ENCODE data around the gene PUS3. TPM values are rescaled to one million over a fixed set of nuclear protein-coding genes. Genes with fewer than 3 reads are reported as not detected.
"Not testable (repeated sequence)": the region's sequence is repeated elsewhere in the genome, so short reads cannot be mapped to it uniquely, and the experiment has no call there.

PUS3 gene
- total RNA-seq, 4 donors from 2014 or later: 9.2 to 11.9 (median 10.7) TPM

DNA sequence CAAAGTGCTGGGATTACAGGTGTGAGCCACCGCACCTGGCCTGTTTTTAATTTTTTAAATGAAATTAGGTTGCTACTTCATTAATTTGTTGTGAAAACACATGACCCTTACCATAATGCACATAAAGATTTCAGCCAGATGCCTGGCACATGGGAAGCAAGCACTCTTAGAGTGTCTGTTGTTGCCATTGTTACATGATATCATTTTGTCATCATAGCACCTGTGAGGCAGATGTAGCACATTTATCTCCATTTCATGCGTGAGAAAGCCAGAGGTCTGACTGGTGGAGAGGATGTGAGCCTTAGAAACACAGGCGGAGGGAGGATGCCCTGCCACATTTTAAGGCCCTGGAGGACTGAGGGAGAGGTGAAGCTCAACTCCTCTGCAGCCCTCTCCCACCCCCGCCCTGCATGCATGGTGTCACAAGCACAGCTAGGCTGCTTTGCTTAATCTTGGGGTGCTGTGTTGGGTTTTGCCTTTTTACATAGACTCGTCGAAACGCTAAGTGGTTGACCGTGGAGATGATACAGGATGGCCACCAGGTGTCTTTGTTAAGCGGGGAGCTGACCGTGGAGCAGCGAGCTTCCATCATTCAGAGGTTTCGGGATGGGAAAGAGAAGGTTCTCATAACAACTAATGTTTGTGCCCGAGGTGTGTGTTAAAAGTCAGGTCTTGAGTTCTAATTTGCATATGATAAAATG, 15.3 kb upstream of the PUS3 start:
- no peak overlapping the region for H3K27ac ChIP-seq
- no peak overlapping the region for H3K4me3 ChIP-seq
- no peak for DNase-seq
- H3K9me3 ChIP-seq: no peaks in the 10 kb centered on the region
- TF ChIP-seq POLR2A (IDR thresholded peaks at IDR 0.05): no peak
- TF ChIP-seq, protein P1, sequence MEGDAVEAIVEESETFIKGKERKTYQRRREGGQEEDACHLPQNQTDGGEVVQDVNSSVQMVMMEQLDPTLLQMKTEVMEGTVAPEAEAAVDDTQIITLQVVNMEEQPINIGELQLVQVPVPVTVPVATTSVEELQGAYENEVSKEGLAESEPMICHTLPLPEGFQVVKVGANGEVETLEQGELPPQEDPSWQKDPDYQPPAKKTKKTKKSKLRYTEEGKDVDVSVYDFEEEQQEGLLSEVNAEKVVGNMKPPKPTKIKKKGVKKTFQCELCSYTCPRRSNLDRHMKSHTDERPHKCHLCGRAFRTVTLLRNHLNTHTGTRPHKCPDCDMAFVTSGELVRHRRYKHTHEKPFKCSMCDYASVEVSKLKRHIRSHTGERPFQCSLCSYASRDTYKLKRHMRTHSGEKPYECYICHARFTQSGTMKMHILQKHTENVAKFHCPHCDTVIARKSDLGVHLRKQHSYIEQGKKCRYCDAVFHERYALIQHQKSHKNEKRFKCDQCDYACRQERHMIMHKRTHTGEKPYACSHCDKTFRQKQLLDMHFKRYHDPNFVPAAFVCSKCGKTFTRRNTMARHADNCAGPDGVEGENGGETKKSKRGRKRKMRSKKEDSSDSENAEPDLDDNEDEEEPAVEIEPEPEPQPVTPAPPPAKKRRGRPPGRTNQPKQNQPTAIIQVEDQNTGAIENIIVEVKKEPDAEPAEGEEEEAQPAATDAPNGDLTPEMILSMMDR (IDR thresholded peaks at IDR 0.05): no peak
- WGBS, 2 donors: 76 to 78% methylated on average over 11 to 13 of the region's 13 CpGs
- H3K36me3 ChIP-seq: no peaks in the 10 kb centered on the region
- intact Hi-C loops (cut with DNase I): no loop called here
- no peaks in the 10 kb centered on the region for H3K4me1 ChIP-seq
- peaks cover 0 to 49% (median 0%) of the 10 kb centered on the region in 4 donors for H3K27me3 ChIP-seq

DNA sequence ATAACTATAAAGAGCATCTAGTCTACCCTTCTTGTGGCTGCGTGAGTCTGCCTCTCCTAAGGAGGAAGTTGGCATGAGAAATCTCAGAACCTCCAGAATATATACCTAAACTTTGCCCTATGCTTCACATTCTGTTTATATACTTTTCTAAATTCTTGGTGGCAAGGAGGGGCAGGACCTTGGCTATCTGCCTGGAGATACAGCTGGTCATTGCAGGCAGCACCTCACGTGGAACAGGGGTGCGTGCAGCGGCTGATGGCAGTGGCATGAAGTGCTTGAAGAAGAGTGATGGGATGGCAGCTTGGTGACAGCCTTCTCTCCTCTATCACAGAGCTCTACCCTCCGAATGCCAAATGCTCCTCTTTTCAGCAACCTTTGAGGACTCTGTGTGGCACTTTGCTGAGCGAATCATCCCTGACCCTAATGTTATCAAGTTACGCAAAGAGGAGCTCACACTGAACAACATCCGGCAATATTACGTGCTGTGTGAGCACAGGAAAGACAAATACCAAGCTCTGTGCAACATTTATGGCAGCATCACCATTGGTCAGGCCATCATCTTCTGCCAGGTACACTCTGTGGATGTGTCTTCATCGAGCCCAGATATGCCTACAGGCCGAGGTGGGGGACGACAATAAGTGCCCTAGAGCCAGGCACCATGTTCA, 13.8 kb upstream of the PUS3 start:
- TF ChIP-seq, protein P1 (IDR thresholded peaks at IDR 0.05): no peak
- no peak for TF ChIP-seq POLR2A (IDR thresholded peaks at IDR 0.05)
- Histone ChIP-seq H3K36me3 (no peaks in the 10 kb centered on the region), H3K4me3 (no peak overlapping the region), H3K4me1 (no peaks in the 10 kb centered on the region), H3K9me3 (no peaks in the 10 kb centered on the region), H3K27me3 (peaks cover 0 to 45% (median 0%) of the 10 kb centered on the region in 4 donors), H3K27ac (no peak overlapping the region)
- intact Hi-C loops (cut with DNase I): no loop called here
- WGBS, 2 donors: 78 to 82% methylated on average over 9 to 12 of the region's 12 CpGs
- no peak for DNase-seq

GRCh38 chr11:125914601-125915000, 11.6 kb upstream of the PUS3 start:
- 69 to 88% methylated on average over 3 of the region's 3 CpGs for WGBS, 2 donors
- H3K27me3 ChIP-seq: peaks cover 0 to 44% (median 0%) of the 10 kb centered on the region in 4 donors
- H3K9me3 ChIP-seq; H3K4me1 ChIP-seq; DNase-seq; H3K27ac ChIP-seq; H3K4me3 ChIP-seq; H3K36me3 ChIP-seq; intact Hi-C loops (cut with DNase I): not testable (repeated sequence)

- H3K36me3 ChIP-seq: no peaks in the 10 kb centered on the region
- no peaks in the 10 kb centered on the region for H3K9me3 ChIP-seq
- peaks cover 0 to 29% (median 0%) of the 10 kb centered on the region in 4 donors for H3K27me3 ChIP-seq
- no peak for DNase-seq
- WGBS, 2 donors: 64 to 72% methylated on average over 8 of the region's 8 CpGs
- TF ChIP-seq POLR2A (IDR thresholded peaks at IDR 0.05): no peak
- TF ChIP-seq, protein P1 (IDR thresholded peaks at IDR 0.05): no peak
- no peak overlapping the region for H3K4me3 ChIP-seq
- H3K4me1 ChIP-seq: no peaks in the 10 kb centered on the region
- no peak overlapping the region for H3K27ac ChIP-seq
- intact Hi-C loops (cut with DNase I): no loop called here
Measured at GRCh38 chr11:125910226-125910849, 7.3 kb upstream of the PUS3 start.

DNA sequence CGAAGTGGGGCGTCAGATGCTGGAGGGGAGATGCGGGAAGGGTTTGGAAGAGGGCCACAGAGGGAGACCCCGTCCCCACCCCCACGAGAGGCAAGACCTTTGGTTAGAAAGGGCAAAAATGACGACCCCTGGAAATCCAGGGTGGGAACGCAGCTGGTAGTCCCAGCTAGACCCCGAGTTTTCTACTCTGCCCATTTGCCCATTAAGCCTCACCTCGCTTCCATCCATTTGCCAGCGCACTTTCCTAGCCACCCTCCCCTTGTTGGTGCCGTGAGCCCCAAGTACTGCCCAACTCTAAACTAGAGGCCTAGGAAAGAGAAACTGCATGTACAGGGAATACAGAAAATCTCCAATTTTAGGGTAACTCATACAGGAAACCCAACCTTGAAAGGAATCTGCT, 1.7 kb upstream of the PUS3 start:
- Histone ChIP-seq H3K27me3 (peaks cover 3 to 38% (median 6%) of the 10 kb centered on the region in 4 donors), H3K4me3 (peak overlapping the region in 2 of 4 donors; percentile 56 to 73), H3K36me3 (peaks cover 0 to 9% (median 0%) of the 10 kb centered on the region in 3 donors), H3K9me3 (no peaks in the 10 kb centered on the region), H3K4me1 (peaks cover 16 to 30% (median 17%) of the 10 kb centered on the region in 3 donors), H3K27ac (no peak overlapping the region)
- TF ChIP-seq POLR2A (IDR thresholded peaks at IDR 0.05): no peak
- TF ChIP-seq, protein P1 (IDR thresholded peaks at IDR 0.05): no peak
- 55 to 56% methylated on average over 8 to 9 of the region's 11 CpGs for WGBS, 2 donors
- intact Hi-C loops (cut with DNase I): no loop called here
- no peak for DNase-seq
